Aortic smooth muscle cell (primary cell): ENCODE results near the gene PARG. TPM values are rescaled to one million over a fixed set of nuclear protein-coding genes. Genes with fewer than 3 reads are reported as not detected.

ENCODE experiments used
- total RNA-seq: library from RNA; depleted of rRNA; stranded (reverse); fragments of >200 nt; gene quantifications from 2 replicates; pipeline ENCODE4 v1.2.3, GENCODE V29; 2014

The PARG gene
- 39.4 and 39.9 TPM in 2 replicates for total RNA-seq

DNA sequence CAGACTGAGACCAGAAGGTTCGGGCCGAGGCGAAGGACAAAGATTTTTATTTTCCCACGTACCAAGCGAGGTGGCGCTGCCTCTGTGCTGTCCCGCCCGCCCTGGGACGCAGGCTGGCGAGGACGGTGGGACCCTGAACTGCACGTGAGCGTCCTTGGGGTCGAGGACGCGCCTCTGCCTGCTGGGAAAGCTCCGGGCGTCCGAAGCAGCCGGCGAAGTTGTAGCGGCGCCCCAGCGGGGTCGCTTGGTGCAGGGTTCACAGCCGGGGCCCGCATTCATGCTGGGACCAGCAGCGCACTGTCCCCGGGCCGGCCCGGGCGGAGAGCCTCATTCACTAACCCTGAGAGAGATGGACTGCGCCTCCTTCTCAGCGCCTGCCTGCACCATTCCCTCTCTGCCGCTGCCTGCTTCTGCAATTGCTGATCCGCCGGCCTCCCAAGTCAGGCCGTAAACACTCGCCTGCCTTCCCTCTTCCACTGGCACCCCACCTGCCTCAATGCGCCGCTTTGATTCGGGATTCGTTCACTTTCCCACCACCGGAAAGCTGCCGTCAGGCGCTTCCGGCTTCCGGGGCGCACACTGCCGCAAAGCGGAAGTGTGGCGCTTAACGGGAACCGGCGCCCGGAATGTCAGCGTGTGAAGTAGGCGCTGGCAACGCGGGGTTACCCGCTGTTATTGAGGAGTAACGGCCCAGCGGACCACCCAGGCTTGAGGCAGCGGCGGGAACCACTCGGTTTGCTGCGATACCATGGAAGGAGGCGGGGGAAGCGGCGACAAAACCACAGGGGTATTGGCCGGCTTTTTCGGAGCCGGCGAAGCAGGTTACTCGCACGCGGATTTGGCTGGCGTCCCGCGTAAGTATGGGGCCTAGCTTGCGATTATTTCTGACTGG, at the start of gene PARG, which contains the start of gene TIMM23B:
Gene PARG (minus strand): TSS at position 581 of the 892 bp plus-strand sequence. CDS start 302 bp downstream, at position 279.
Gene TIMM23B (plus strand): TSS at position 607 of the 892 bp plus-strand sequence. CDS start 142 bp downstream, at position 749.

GRCh38 chr10:49988376-49988775, 46.5 kb upstream of the PARG start, which contains the start of gene AGAP6:
AGAP6 (plus strand) TSS chr10:49988406; CDS start chr10:49988716, 310 bp downstream.

Other genes with a start within 250 kb of the PARG start
- 0.26 and 0.68 TPM in 2 replicates for gene OGDHL, start 179.7 kb downstream of the PARG start, total RNA-seq
- 18.7 and 22.2 TPM in 2 replicates for gene TIMM23B, start within 50 bp of the PARG start, total RNA-seq
- 2.1 and 2.2 TPM in 2 replicates for gene AGAP6, start 46.4 kb upstream of the PARG start, total RNA-seq
- 72.0 and 83.3 TPM in 2 replicates for gene WASHC2A, start 125.9 kb upstream of the PARG start, total RNA-seq